HG02678 (cell line): Measurements from ENCODE around the gene TSBP1.
"Not testable (repeated sequence)": the region's sequence is repeated elsewhere in the genome, so short reads cannot be mapped to it uniquely, and the experiment has no call there.

Experiments
- ATAC-seq: cut with Tn5 transposase; IDR thresholded peaks from one replicate; pipeline ENCODE4 v1.9.1; 2021; ENCODE audit warnings: mild to moderate bottlenecking, moderate library complexity; ENCODE audit not compliant: unreplicated experiment

TSBP1 gene

GRCh38 chr6:32375739-32376529, 4.2 kb upstream of the TSBP1 start:
- no peak for ATAC-seq

GRCh38 chr6:32371229-32371628, 474 bp downstream of the TSBP1 start:
- ATAC-seq: no peak

GRCh38 chr6:32370505-32370904, 1.2 kb downstream of the TSBP1 start:
- ATAC-seq: no peak

- ATAC-seq: no peak
These were observed 2.0 kb downstream of the TSBP1 start for GRCh38 chr6:32369660-32370059.

- no peak for ATAC-seq
These were observed 4.1 kb downstream of the TSBP1 start for GRCh38 chr6:32367644-32368043.

- not testable (repeated sequence) for ATAC-seq
These were observed 12.5 kb downstream of the TSBP1 start for GRCh38 chr6:32359225-32359624.

GRCh38 chr6:32358548-32358947, 13.2 kb downstream of the TSBP1 start:
- not testable (repeated sequence) for ATAC-seq

GRCh38 chr6:32355018-32355417, 16.7 kb downstream of the TSBP1 start:
- no peak for ATAC-seq

GRCh38 chr6:32353348-32353747, 18.4 kb downstream of the TSBP1 start:
- ATAC-seq: no peak

- no peak for ATAC-seq
These were observed 31.5 kb downstream of the TSBP1 start for GRCh38 chr6:32340242-32340641.

GRCh38 chr6:32337186-32337805, 34.4 kb downstream of the TSBP1 start:
- no peak for ATAC-seq

- no peak for ATAC-seq
These were observed 39.3 kb downstream of the TSBP1 start for GRCh38 chr6:32332433-32332832.

- no peak for ATAC-seq
These were observed 42.6 kb downstream of the TSBP1 start for GRCh38 chr6:32329141-32329540.

GRCh38 chr6:32327103-32327502, 44.6 kb downstream of the TSBP1 start:
- ATAC-seq: no peak

- ATAC-seq: no peak
These were observed 53.2 kb downstream of the TSBP1 start for GRCh38 chr6:32318501-32318900.

GRCh38 chr6:32317541-32317940, 54.2 kb downstream of the TSBP1 start:
- ATAC-seq: no peak

- ATAC-seq: no peak
These were observed 57.7 kb downstream of the TSBP1 start for GRCh38 chr6:32313964-32314363.

- ATAC-seq: no peak
These were observed 72.9 kb downstream of the TSBP1 start for GRCh38 chr6:32298632-32299336.

GRCh38 chr6:32294980-32295379, 76.7 kb downstream of the TSBP1 start:
- not testable (repeated sequence) for ATAC-seq

GRCh38 chr6:32294566-32294965, 77.1 kb downstream of the TSBP1 start:
- ATAC-seq: no peak

- ATAC-seq: no peak
These were observed 78.0 kb downstream of the TSBP1 start for GRCh38 chr6:32293695-32294094.

- ATAC-seq: no peak
These were observed 80.2 kb downstream of the TSBP1 start for GRCh38 chr6:32291543-32291942.
